Inferior parietal cortex (tissue), 1 donor: Measurements from ENCODE around the gene CD5L.

ENCODE experiments used
- DNase-seq: peaks from one replicate; pipeline ENCODE4 v3.0.0-alpha.2; 2016; ENCODE audit errors: extremely low spot score

Gene CD5L

DNA sequence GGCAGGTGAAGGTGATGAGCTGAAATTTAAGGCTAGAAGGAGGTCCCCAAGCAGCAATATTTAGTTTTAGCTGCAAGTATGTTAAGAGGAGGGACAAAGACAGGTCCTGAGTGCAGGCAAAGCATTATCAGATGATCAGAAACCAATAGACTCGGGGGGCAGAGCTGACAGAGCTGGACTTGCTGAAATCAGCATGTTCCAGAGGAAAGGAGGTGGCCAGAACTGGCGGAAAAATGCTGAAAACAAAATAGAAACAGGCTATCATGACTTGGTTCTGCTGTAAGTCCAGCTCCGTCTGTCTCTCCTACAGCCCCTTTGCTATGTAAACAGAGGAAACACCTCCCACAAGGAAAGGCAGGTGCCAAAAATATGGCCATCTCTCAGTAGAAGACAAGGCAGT, at the start of gene CD5L:
CD5L (minus strand) TSS at position 101 of the 400 bp plus-strand sequence. CDS start 107 bp downstream, outside the sequence.
- DNase-seq, result no peak

DNA sequence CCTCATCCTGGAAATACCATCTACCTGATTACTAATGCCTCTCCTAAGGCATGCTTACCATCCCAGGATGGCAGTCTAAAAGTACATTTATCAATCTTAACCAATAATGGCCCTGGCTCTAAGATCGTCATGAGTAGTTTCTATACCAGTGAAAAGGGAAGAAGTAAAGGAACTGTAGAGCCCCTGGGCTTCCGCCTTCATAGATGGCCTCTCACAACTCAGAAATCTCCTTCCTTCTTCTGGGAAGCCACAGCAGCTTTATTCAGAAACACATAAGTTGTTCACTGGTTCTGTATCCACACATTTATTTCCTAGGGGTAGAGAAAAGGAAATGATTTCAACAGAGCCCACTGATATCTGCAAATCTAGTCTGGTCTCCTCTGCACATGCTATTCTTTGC, 41.0 kb upstream of the CD5L start:
- no peak for DNase-seq

DNA sequence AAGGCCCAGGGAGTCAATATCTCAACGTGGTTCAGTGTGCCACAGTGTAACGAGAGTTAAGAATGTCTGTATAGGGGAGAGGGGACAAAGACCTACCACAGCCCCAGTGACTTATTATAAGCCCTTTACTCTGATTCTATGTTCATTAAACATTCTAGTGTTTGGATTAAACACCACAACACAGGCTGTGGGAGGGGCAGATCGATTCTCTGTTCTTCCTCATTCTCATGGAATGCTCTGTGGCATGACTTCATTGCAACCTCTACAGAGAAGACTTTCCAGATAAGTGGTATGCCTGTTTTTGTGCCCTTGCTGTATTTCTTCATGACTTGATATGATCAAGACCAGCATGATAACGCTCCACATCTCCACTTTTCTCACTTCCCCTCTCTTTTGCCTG, 39.0 kb upstream of the CD5L start:
- no peak for DNase-seq

DNA sequence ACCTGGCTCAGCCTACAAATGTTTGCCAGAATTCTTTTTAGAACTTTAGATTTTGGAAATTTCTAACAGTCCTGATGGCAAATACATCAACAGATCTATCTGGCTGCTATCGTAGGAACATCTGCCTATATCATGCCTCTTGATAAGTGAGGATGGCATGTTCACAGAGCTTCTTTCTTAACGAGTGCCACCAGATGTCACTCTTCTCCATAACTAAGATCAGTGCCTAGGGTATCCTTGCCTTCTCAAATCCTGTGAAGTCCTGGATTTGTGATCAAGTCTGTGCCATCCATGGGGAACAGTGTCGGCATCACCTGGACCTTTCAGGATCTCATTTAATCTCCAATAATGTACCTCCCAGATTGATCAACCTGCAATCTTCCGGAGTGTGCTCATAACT, 36.5 kb upstream of the CD5L start:
- peak; percentile 39 for DNase-seq

DNA sequence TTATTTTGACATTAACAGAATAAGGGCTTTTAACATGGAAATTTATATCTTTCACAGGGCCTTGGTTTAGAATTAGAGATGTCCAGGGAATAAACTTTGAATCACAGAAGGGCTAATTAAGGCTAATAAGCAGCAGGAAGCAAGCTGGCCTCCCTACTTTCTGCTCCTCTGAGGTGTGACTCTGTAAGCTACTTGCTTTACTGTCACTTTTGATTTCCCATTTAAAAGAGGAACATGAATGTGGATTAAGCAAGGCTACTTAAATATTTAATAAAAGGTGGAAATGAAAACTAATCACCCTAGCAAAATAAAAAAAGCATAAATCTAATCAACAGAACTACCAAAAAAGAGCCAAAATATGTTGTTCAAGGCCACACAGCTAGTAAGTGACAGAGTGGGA, 28.9 kb upstream of the CD5L start:
- no peak for DNase-seq

DNA sequence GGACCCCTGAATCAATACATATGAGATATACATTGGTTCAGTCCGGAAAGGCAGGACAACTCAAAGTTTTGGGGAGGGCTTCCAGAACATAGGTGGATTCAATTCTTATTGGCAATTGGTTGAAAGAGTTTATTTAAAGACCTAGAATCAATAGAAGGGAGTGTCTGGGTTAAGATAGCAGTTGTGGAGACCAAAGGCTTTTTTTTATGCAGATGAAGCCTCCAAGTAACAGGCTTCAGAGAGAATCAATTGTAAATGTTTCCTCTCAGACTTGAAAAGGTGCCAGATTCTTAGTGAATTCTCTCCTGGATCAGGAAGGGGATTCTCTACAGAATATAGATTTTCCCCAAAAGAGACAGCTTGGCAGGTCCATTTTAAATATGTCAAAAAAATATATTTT, 27.0 kb upstream of the CD5L start:
- DNase-seq, result no peak

DNA sequence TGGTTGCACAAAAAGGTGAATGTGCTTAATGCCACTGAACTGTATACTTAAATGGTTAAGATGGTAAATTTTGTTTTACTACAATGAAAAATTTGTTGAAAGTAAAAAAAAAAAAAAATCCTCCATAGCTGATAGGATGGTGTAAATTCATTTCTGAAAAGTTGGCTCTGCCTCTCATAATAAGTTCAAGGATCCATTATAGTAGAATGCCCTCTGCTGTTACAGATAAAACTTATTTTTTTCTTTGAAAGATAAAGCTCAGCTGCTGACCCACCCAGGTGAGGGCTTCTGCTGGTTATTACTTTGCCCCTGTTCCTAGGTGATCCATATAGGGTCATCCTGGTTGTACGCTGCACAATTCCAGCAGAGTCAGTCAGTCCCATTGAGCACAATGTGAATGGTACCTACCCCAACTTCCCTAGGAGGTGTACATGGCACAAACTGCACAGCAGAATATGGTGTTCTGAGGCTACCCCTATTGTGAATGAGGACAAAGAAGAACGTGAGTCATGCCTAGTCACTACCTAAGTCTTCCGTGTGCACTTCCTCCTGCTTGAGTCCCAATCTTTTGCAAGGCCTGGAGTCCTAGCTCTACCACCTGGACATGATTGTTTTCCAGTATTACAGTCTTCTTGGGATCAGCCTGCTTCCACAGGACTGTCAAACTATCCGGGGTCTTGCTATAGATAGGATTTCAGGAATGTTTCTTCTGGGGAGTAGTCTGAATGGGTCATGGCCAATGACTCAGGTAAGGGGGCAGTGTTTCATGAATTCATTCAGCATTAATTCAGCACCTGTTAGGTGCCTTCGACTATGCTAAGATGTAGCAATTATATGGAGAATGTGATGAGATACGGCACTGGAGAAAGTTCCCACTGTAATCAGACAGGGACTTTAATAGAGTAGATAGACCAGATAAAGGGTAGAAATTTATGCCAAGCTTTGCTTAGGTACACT, 20.8 kb upstream of the CD5L start:
- DNase-seq, result no peak

DNA sequence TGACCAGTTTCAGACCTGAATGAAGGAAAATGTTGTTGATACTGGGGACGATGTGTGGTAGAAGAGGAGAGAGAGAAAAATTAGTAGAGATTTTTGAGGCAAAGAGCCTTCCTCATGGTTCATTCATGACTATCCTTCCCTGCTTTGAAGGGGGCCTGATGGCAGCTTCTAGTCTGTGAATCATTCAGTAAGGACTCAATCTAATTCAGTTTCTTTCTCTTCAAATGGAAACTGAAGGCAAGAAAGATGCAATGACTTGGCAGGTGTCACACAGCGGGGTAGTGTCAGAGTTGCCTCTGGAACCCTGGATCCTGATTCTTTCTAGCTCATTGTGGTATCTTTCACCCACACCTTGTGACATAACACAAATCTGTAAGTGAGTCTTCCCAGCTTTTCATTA, 14.9 kb upstream of the CD5L start:
- DNase-seq, result no peak

DNA sequence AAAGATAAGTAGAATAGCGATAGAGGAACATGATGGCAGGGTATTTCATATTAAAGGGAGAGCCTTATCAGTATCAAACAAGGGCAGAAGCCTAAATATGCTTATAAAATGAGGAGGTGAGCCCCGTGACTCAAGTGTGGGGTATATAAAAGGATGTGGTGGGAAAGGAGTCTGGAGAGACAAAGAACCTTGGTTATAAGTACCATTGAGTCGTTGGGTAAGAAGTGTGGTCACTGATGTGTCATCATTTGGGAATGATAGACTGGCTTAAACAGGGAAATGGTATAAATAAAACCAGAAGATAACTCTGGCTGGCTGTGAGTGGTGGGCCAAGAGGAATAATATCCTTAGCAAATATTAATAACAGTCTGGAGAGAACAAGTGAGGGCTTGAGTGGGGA, 10.9 kb upstream of the CD5L start:
- DNase-seq, result no peak

DNA sequence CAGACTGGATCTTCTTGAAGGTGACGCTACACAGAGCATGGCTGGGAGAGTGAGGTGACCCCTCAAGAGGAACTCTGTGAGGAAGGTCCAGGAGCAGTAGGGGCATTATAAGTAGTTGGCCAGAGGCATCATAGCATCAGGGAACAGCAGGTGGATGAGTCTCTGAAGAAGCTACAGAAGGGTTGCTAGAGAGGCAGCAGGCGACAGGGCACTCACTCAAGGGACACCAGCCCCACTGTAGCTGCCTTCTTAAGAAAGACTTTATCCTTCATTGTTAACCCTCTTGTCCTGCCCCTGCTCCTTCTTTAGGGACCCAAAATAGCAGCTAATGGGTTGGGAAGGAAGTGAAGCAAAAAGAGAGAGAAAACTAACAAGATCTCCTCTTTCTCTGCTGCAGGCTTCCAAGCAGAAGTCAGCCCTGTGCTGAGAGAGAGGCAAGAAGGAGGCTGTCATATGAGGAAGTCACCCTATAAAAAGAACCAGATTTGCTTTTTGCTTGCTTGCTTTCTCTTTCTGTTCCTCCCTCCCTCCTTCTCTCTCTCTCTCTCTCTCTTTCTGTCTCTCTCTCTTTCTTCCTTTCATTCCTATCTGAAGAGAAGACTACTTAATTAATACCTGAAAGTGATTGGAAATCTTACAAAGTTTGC, 7.7 kb upstream of the CD5L start:
- DNase-seq, result no peak

DNA sequence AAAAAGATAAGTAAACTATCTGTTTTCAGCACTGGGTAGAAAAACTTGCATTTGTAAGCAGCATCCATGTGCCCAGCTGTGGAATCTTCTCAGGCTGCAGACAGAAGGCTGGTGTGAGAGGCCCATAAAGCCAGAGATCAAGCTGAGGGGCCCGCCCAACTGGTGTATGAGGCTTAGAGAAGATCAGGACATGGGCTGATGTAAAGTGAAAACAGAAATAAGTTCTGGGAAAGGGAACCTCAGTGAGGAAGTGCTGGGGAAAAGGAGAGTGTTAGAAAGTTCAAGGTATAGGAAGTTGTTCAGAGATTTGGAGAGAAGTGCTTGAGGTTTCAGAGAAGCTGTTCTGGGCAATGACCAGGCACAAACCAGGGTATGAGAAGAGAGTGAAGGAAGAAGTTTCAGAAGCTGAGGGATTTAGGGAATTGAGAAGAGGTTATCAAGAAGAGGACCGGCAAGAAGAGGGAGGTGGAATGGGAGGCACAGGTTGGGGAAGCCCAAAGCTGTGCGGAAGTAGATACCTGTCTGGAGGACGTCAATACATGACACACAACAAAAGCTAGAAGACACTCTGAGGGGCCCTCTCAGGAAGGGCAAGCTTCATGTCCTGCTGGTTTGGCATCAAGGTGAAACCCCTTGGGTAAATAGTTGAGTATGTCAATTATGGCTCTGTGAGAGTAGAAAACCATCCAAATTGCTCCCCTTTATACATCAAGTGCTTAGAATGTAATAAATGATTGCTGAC, 2.7 kb upstream of the CD5L start:
- DNase-seq, result peak; percentile 3

DNA sequence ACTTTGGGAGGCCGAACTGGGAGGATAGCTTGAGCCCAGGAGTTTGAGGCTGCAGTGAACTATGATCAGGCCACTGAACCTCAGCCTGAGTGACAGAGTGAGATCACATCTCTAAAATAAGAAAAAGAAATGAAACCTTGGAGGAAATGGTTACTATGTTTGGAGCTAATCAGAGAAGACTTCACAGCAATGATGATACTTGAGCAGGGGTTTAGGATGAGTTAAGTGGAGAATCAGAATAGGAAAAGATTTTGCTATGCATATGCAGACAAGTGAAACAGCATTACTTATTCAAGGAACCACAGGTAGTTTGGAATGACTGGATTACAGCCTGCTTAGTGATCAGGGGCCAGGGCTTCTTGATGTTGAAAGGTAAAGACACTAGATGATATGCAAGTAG, 1.3 kb upstream of the CD5L start:
- DNase-seq, result no peak

DNA sequence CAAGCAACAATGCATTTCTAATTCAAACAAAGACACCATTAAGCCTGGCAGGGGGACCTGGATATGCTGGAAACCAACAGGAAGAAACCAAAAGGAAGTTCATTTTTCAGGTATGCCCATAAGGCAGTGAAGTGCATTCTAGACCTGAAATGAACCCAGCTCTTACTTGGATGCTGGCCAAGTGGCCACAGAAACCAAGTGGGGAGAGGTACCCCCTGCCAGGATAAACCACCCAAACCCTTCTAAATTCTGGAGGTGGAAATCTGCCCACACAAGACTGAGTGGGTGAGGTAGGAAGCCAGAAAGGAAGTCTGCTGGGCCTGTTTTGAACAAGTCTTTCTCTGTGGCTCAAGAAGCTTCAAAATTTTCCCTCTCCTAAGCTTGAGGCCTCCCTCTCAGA, 2.6 kb downstream of the CD5L start:
- DNase-seq, result no peak

DNA sequence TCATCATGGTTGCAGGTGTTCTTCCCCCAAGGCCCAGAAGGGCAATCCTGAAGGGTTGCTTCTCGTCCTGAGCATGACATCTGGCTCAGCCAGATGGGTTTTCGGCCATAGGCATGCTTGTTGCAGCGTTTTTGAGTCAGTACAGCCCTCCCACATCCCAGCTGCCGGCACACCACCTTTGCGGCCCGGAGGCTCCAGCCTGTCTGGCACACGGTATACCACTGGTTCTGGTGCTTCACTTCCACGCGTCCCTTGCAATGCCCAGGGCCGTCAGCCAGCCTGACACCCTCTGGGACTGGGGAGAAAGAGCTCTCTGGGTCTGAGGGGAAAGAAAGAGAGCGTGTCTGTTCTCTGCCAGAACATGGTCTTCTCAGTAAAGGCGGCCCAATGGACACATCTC, 7.2 kb downstream of the CD5L start:
- DNase-seq, result no peak

DNA sequence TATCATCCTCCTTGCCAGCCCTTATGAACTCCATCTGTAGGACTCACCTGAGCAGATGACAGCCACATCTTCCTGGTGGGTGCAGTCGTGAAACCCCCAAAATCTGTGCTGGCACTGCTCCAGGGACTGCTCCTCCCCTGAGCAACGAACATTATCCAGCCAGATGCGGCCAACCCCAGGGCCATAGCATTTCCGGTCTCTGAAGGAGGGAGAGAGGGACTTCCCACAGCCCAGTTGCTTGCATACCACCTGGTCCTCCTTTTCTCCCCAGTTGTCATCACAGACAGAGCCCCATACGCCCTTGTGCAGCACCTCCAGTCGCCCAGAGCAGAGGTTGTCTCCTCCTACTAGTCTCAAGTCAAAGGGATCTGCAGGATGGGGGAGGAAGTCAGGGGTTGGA, 8.5 kb downstream of the CD5L start:
- no peak for DNase-seq

DNA sequence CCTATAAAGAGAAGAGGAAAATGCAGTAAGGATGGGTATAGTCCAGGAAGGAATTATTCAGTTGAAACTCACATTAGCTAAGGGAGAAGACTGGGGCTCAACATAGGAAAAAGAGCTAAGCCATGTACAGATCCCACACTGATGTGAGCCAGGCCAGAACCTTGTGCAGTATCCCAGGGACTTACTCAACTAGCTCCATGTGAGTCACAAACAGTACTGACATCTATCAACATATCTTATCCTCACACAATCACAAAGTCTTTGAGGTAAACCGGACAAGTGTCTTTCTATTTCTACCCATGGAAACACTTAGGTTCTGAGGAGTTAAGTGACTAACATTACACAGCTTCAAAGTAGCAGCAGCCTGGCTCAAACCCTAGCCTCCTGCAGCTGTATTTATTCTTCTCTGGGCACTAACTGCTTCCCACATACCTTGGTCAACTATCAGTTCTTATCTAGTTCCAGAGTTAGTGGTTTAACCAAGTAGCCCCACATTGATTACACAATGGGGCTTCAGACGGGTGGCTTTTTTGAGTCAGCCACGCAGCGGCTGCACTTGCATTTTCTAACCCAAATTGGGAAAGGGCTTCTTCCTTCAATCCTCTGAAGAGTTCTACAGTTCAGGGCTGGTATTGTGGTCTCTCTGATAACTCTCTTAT, 9.5 kb downstream of the CD5L start:
- no peak for DNase-seq

DNA sequence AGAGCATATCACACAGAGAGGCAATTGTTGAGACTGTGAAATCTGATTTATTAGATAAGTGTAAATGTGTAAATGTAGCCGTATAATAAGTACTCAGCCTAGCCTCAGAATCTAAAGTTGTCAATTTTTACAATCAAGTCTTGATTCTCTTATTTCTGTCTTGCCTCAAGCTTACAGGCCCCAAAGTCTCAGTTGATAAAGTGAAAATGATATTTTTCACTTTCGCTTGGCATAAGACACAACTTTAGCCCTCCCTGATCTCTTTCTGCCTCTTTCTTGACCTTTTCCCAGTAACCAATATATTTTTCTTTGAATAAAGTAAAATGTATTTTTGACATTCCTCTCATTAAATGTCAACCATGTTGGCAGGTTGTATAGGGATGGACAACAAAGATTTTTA, 10.7 kb downstream of the CD5L start:
- no peak for DNase-seq

DNA sequence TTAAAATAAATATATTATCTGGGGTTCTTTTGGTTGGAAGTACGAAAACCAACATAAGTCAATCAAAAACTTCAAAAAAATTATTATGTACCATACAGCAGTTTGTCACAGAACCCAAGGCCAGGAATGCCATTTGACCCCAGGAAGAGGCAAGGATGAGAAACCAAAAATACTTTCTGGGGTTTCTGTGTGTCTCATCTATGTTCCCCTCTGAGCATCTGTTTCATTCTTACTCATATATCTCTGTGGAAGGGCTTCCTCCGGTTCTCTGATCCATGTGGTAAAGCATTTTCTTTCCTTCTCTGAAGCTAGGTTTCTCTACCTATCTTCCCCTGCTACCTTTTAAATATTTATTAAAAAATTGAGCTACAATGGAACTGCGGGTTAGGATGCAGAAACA, 11.9 kb downstream of the CD5L start:
- no peak for DNase-seq

DNA sequence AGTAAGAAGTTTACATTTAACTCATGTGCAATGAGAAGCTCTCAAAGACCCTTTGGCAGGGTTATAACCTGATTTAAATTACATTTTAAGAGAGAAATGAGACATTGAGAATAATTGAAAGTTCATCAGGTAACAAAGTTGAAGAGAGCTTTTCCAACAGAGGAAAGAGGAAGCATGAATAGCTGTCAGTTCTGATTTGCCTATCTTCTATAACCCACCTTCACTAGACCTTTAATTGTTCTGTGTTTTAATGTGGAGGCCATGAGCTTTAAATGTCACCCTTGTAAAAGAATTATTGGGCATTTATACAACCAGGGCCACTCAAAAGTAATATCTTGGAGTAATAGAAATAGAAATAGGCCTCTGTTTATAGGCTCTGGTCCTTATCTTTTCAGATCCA, 12.4 kb downstream of the CD5L start:
- no peak for DNase-seq

DNA sequence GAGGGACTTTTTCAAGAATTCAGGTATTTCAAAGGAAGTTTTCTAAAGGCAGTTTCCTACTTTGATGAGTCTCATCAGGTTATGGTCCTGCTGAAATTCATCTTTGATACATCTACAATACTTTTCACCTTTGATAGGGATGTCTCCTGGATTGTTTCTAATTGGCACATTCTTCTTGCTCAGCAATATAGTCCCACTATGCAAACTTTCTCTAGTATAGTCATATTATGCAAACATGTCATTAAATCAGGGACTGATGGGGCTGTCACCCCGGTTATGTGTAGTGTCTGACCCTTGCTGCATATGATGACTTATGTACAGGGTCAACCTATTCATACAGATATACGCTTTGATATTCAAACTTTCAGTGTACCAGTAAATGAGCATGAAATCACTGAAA, 21.3 kb downstream of the CD5L start:
- no peak for DNase-seq

DNA sequence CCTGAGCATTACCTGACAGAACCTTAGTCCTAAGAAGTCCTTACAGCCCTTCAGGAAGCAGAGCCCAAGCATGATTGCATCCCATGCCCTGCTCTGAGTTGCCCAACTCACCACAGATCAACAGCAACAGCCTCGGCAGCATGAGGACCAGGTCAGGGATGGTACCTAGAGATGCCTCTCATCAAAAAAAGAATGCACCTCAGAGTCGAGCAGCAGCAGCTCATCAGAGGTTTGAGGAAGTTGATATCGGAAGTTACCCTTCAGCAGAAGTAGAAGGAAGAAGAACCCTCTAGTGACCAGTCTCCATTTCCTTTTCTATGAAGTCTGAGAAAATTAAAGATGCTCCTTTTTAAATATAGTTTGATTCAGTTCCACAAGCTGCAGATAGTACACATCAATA, 21.7 kb downstream of the CD5L start, which contains the start of gene FCRL1:
FCRL1 (minus strand) TSS at position 225 of the 400 bp plus-strand sequence; CDS start at position 142, 83 bp downstream.
- DNase-seq, result no peak

DNA sequence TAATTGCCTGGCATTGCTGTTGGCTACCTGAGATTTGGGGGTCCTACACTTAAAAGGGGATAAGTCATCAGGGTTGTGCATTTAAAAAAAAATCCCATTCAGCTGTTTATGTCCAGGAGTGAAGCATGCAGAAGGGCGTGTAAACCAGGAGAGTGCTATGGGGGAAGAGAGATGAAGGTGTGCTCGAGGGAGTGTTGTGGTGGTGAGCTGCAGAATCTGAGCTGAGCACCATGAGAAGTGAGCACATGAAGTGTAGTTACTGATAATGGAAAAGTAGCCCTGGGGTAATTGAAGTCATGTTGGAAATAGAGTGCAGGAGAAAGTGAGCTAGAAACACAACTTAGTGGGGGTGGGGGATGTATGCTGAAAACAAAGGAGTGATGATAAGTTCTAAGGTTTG, 22.4 kb downstream of the CD5L start:
- DNase-seq, result no peak
